Hematopoietic multipotent progenitor cell treated with erythropoietin and hydrocortisone succinate and interleukin-3 and kit ligand, for 15 days (in vitro differentiated cells): ENCODE results near the gene RAP2A.

ENCODE experiments used
- DNase-seq: peaks from one replicate; pipeline ENCODE4 v3.0.0-alpha.2; 2015; ENCODE audit warnings: low spot score

RAP2A gene

GRCh38 chr13:97495678-97496077, 61.7 kb downstream of the RAP2A start:
- no peak for DNase-seq

DNA sequence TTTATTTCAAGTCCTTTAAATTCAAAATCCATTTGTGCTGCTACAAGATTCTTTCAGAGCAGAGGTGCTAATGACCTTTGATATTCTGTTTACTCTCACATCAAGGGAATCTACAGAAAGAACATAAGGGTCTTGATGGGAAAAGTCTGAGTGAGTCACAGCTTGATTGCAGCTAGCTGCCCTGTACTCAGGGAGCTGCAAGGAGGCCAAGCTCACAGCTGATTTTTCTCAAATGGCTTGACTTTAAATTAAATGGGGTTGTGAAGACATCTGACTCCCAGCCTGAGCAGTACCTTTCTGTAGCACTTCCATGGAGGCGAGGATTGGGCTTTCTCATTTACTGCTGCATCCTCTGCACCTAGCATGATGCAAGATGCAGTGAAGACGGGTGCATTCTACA, 62.5 kb downstream of the RAP2A start:
- no peak for DNase-seq

GRCh38 chr13:97497400-97497799, 63.4 kb downstream of the RAP2A start:
- no peak for DNase-seq

DNA sequence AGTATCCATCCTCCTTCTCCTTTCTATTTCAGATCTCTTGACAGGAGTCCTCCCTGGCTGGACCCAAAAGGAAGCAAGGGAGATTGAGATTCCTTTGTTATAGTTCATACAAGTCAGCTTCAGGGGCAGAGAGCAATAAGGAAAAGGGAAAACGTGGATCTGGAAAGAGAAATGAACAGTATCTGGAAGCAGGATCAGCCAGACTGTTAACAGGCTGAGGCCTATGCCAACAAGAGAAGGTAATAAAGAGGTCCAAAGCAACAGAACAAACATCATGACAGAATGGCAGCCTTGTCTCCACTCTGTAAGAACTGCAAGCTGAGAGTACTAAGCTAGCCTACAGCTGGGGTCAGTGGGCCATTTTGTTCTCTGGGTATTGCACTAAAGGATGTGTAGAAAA, 64.5 kb downstream of the RAP2A start:
- DNase-seq, result no peak

GRCh38 chr13:97499181-97499580, 65.2 kb downstream of the RAP2A start:
- no peak for DNase-seq

- no peak for DNase-seq
These were observed 68.2 kb downstream of the RAP2A start for GRCh38 chr13:97502181-97502580.

DNA sequence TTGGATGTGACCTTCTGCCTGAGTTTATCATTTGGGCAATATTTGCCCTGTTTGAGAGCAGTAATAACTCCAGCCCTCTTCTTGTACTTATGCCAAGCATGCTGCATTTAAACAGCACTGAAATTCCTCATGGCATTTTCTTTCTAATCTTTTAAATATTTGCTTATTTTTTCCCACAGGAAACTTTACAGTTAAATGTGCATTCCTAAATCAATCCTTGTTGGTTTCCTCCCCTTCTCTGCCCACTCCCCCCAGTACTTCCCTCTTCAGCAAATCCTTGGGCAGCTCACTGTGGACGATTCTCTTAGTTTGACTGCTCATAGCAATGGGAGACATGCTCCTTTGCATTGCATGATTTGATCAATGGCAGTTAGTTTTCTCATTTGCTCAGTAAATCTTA, 68.7 kb downstream of the RAP2A start:
- DNase-seq, result no peak

GRCh38 chr13:97505017-97505416, 71.0 kb downstream of the RAP2A start:
- no peak for DNase-seq

DNA sequence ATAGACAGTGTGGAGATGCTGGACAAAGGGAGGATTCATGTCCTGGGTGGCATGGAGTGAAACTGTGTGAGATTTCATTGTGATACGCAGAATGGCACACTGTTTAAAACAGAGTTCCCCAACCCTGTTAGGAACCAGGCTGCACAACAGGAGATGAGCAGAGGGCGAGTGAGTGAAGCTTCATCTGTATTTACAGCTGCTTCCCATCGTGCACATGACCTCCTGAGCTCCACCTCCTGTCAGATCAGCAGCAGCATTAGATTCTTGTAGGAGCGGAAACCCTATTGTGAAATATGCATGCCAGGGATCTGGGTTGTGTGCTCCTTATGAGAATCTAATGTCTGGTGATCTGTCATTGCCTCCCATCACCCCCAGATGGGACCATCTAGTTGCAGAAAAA, 72.5 kb downstream of the RAP2A start:
- DNase-seq, result no peak

DNA sequence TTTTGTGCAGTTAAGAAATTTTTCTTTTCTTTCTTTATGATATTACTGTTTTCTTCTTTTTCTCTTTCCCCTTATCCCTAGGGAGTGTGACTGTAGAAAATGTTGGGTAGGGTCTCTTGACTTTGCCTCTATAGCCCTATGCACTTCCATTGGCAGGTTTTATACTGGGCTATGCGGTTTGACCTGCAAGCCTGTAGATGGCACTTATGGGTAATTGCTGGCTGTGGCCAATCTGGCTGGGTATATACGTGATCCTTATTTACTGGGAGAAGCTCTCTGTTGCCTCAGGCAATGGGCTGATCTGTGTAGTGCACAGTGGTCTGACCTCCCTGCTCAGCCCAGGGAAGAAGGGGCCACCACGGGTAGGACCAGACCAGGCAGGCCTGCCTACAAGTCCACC, 78.8 kb downstream of the RAP2A start:
- no peak for DNase-seq

DNA sequence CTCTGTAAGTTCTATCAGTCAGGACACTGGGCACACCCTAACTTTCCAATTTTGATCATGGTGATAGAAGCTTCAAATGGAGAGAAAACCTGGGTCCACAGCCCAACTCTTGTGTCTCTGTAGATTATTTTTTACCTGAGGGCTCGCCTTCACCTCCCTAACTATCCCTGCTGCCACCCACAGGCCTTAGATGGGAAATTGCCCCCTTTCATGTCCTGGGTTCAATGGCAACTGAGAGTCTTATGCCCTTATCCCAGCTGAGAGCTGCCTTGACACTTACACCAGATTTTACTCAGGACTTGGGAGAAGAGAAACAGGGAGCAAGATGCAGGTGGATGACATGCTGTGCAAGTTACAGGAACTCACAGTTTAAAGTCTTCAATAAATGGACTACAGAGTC, 81.7 kb downstream of the RAP2A start:
- no peak for DNase-seq

GRCh38 chr13:97517967-97518366, 84.0 kb downstream of the RAP2A start:
- DNase-seq, result no peak
